ENCODE data around the gene FURIN.
"Not testable (repeated sequence)": the region's sequence is repeated elsewhere in the genome, so short reads cannot be mapped to it uniquely, and the experiment has no call there.

The FURIN gene

DNA sequence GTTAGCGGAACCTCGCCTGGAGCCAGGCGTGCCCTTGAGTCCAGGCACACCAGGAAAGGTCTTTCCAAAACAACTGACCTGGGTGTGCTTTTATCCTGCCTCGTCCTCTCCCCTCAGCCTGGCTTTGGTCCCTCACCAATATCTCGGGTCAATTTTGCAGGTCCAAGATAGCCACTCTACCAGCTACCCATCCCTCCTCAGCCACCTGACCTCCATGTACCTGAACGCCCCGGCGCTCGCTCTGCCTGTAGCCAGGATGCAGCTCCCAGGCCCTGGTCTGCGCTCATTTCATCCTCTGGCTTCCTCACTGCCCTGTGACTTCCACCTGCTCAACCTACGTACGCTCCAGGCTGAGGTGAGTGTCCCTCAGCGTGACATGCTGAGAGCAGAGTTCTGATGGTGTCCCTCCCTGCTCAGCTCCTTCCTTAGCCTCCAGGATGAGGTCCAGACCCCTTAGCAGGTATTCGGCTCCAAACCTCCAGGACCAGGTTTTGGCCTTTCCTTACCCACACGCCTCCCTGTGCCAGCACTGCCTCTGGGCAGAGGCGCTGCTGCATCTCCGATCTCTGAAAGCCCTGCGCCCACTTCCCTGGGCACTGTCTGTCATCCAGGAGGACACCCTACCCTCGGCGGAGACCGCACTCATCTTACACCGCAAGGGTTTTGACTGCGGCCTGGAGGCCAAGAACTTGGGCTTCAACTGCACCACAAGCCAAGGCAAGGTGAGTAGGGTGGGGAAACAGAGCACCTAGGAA, 49.8 kb downstream of the FURIN start:
- DNase-seq, result no peak

DNA sequence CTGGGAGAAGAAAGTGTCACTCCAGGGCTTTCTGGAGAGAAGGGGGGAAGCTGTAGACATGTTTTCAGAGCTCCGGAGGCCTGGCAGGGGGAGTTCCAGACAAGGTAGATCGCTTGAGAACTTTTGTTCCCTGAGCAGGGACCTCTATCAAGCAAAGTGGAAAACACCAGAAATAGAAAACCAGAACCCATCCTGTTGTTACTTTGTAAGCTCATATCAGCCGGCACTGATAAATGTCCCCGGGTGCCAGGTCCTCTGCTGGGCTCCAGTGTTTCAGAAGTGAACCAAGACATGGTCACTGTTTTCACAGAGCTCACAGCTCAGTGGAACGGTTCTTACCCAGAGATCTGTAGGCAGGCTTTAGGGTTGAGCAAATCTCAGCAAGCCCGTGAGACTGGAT, 50.4 kb downstream of the FURIN start:
- DNase-seq, result no peak

- no peak for DNase-seq
Observed at GRCh38 chr15:90921887-90922286, 53.5 kb downstream of the FURIN start.

GRCh38 chr15:90922712-90923322, 54.4 kb downstream of the FURIN start:
- DNase-seq, result not testable (repeated sequence)

- no peak for DNase-seq
Observed at GRCh38 chr15:90924375-90924774, 56.0 kb downstream of the FURIN start.

DNA sequence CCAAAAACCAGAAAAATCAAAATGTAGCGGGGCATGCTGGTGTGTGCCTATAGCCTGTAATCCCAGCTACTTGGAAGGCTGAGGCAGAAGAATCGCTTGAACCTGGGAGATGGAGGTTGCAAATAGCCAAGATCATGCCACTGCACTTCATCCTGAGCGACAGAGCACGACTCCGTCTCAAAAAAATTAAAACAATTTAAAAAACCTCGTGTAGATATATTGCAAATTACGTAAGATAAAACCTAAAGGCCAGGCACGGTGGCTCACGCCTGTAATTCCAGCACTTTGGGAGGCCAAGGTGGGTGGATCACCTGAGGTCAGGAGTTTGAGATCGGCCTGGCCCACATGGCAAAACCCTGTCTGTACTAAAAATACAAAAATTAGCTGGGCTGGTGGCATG, 58.4 kb downstream of the FURIN start:
- DNase-seq, result not testable (repeated sequence)

DNA sequence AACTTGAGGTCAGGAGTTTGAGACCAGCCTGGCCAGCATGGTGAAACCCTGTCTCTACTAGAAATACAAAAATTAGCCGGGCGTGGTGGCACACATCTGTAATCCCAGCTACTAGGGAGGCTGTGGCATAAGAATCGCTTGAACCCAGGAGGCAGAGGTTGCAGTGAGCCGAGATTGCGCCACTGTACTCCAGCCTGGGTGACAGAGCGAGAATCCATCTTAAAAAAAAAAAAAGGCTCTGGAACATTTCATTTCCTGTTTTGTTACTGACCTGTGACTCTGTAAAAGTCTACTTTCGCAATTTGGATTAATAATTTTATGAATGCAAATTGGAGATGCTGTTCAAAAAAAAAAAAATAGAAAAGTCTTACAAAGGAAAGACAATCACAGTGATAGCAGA, 59.7 kb downstream of the FURIN start:
- not testable (repeated sequence) for DNase-seq

- no peak for DNase-seq
Observed at GRCh38 chr15:90929246-90930019, 61.0 kb downstream of the FURIN start.

DNA sequence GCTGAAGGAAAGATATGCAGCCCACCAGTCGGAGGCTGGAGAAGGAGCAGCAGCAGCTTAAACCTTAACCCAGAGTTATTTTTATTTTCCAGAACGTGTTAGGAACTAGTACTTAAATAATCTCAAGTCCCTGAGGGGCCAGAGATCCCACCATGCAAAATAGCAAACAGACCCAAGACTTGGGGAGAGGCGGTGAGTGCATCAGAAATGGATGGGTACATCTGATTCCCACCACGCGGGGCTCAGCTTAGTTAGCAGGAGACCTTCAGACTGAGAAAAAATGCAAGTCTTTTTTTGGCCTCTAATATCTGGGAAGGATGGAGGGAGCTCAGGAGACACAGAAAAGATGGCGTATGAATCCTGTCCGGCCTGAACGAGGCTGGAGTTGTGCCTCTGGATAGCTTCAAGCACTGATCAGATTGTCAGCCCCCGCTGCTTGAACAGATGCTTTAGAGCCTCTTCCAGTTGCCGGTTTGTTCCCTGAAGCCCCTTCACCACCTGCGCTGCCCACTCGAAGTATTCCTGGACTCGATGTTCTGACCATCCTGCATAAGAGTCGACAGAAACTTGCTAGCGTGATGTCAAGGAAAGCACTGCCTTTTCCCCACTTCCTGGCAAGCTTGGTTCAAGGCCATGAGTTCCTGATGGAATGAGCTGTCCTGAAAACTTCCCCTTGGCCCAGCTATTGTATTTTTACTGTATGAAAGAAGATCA, 62.6 kb downstream of the FURIN start:
- DNase-seq, result no peak

GRCh38 chr15:90931575-90931827, 63.1 kb downstream of the FURIN start:
- DNase-seq, result no peak

- peak; percentile 83 for DNase-seq
Observed at GRCh38 chr15:90931828-90932659, 63.7 kb downstream of the FURIN start, which contains the start of gene HDDC3. TSS of gene HDDC3 (minus strand) at chr15:90932549. CDS start at chr15:90932540, 9 bp downstream.

DNA sequence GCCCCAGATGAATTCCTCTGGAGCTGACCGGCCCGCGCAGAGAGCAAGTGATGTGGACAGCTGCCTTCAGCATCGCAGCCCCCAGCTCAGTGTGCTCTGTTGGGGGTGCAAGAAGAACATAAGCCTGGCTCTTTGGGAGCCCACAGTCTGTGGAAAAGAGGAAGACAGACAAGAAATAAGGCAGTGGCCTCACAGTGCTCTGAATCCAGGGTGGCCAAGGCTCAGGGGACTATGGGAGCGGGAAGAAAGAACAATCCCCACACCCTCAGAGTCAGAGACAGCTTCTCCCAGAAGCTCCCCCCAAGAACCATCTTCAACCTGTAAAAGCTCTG, 64.2 kb downstream of the FURIN start:
- no peak for DNase-seq
